IMR-90 (cell line): ENCODE data around the gene TNKS1BP1. TPM values are rescaled to one million over a fixed set of nuclear protein-coding genes. Genes with fewer than 3 reads are reported as not detected.

Experiments
- ATAC-seq: fragments of 200-7000 bp; cut with Tn5 transposase; 2 replicates; pipeline ENCODE4 v1.9.1; 2020; ENCODE audit warnings: low read depth, mild to moderate bottlenecking, moderate library complexity
- BruUV-seq: library from RNA; stranded (reverse); fragments of 400-500 nt; replicated peaks from 2 replicates; lab custom pipeline; 2021; lab: Mats Ljungman, UMichigan
- CTCF ChIA-PET: fragments of 300-600 bp; formaldehyde crosslinking; extraction: SDS; loops from one replicate; lab custom pipeline; 2021; ENCODE audit warnings: antibody characterized with exemption; lab: Yijun Ruan, JAX
- POLR2A ChIA-PET: fragments of 300-600 bp; sonication (Branson Sonifier 250); formaldehyde crosslinking; loops from one replicate; lab custom pipeline; 2022; ENCODE audit warnings: antibody characterized with exemption; ENCODE audit not compliant: unreplicated experiment; lab: Charles Lee
- DNase-seq: peaks from one replicate; pipeline ENCODE4 v3.0.0; 2013
- H2AFZ ChIP-seq: replicated peaks from 2 replicates; pipeline ENCODE3; 2013; ENCODE audit warnings: low read length, mild to moderate bottlenecking; ENCODE audit not compliant: poor library complexity
- H2AK5ac ChIP-seq: 2 replicates; pipeline ENCODE4 v1.6.1; 2013; ENCODE audit warnings: low read depth, low read length, inconsistent platforms
- H2AK9ac ChIP-seq: replicated peaks from 2 replicates; pipeline ENCODE3; 2013; ENCODE audit warnings: mild to moderate bottlenecking, low read depth, low read length, moderate library complexity; ENCODE audit not compliant: poor library complexity
- H2BK120ac ChIP-seq: 2 replicates; pipeline ENCODE4 v1.6.1; 2013; ENCODE audit warnings: low read depth, low read length, inconsistent platforms
- H2BK15ac ChIP-seq: 3 replicates; pipeline ENCODE4 v1.6.1; 2013; ENCODE audit warnings: low read depth, low read length, inconsistent platforms
- H2BK20ac ChIP-seq: 2 replicates; pipeline ENCODE4 v1.6.1; 2013; ENCODE audit warnings: low read depth, mild to moderate bottlenecking, inconsistent platforms, low read length, moderate library complexity
- H2BK5ac ChIP-seq: 2 replicates; pipeline ENCODE4 v1.6.1; 2013; ENCODE audit warnings: mild to moderate bottlenecking, low read depth, low read length, inconsistent platforms; ENCODE audit not compliant: poor library complexity, severe bottlenecking
- H3K14ac ChIP-seq: replicated peaks from 2 replicates; pipeline ENCODE4 v1.6.1; 2013; ENCODE audit warnings: low read depth, low read length, inconsistent platforms
- H3K18ac ChIP-seq: 2 replicates; pipeline ENCODE4 v1.6.1; 2013; ENCODE audit warnings: low read depth, low read length, control low read depth
- H3K23ac ChIP-seq: 2 replicates; pipeline ENCODE4 v1.6.1; 2013; ENCODE audit warnings: low read depth, low read length, inconsistent platforms
- H3K27ac ChIP-seq: 2 replicates; pipeline ENCODE4 v1.5.1; 2013; ENCODE audit warnings: mild to moderate bottlenecking, control low read depth, low read length; ENCODE audit not compliant: insufficient read depth
- H3K27me3 ChIP-seq: 2 replicates; pipeline ENCODE4 v1.6.1; 2013; ENCODE audit warnings: low read length; ENCODE audit not compliant: control insufficient read depth, insufficient read depth
- H3K36me3 ChIP-seq: 2 replicates; pipeline ENCODE4 v1.6.1; 2013; ENCODE audit warnings: low read length, mixed read lengths; ENCODE audit not compliant: control insufficient read depth, insufficient read depth
- H3K4ac ChIP-seq: 2 replicates; pipeline ENCODE4 v1.6.1; 2013; ENCODE audit warnings: low read depth, low read length, inconsistent platforms
- H3K4me1 ChIP-seq: 2 replicates; pipeline ENCODE4 v1.6.1; 2013; ENCODE audit warnings: low read length, mixed read lengths; ENCODE audit not compliant: control insufficient read depth, insufficient read depth
- H3K4me2 ChIP-seq: 2 replicates; pipeline ENCODE4 v1.6.1; 2013; ENCODE audit warnings: low read depth, mild to moderate bottlenecking, control low read depth, low read length, moderate library complexity
- H3K4me3 ChIP-seq: 2 replicates; pipeline ENCODE4 v1.5.1; 2013; ENCODE audit warnings: low read depth, mild to moderate bottlenecking, control low read depth, low read length, moderate library complexity; ENCODE audit not compliant: insufficient read depth
- H3K56ac ChIP-seq: 2 replicates; pipeline ENCODE4 v1.6.1; 2013; ENCODE audit warnings: low read length, inconsistent platforms; ENCODE audit not compliant: insufficient read depth; ENCODE audit errors: extremely low read depth
- H3K79me1 ChIP-seq, 2 experiments: 2 replicates each; pipeline ENCODE4 v1.6.1; 2013; ENCODE audit warnings: low read length in 2 of 2, inconsistent platforms in 1 of 2, low read depth in 1 of 2
- H3K9ac ChIP-seq: 2 replicates; pipeline ENCODE4 v1.6.1; 2013; ENCODE audit warnings: low read depth, low read length, control low read depth
- H3K9me1 ChIP-seq: 2 replicates; pipeline ENCODE4 v1.6.1; 2013; ENCODE audit warnings: low read length, inconsistent platforms; ENCODE audit not compliant: insufficient read depth
- H3K9me3 ChIP-seq: 2 replicates; pipeline ENCODE4 v1.6.1; 2013; ENCODE audit warnings: low read length; ENCODE audit not compliant: control insufficient read depth, insufficient read depth
- H4K20me1 ChIP-seq: 2 replicates; pipeline ENCODE4 v1.6.1; 2013; ENCODE audit warnings: low read length, inconsistent platforms; ENCODE audit not compliant: insufficient read depth
- H4K5ac ChIP-seq: 2 replicates; pipeline ENCODE4 v1.6.1; 2013; ENCODE audit warnings: mild to moderate bottlenecking, low read depth, low read length, control low read depth
- H4K8ac ChIP-seq, 2 experiments: 2 replicates each; pipeline ENCODE4 v1.6.1; 2013; ENCODE audit warnings: low read depth in 2 of 2, low read length in 2 of 2, control low read depth in 1 of 2, inconsistent platforms in 1 of 2
- H4K91ac ChIP-seq: 2 replicates; pipeline ENCODE4 v1.6.1; 2013; ENCODE audit warnings: low read depth, low read length, inconsistent platforms; ENCODE audit not compliant: insufficient read depth
- RAD21 ChIP-seq: IDR thresholded peaks from 2 replicates; pipeline ENCODE4 v1.6.1; 2012; ENCODE audit warnings: low read length, improper control_type of control experiment
- RFX5 ChIP-seq: IDR thresholded peaks from 2 replicates; pipeline ENCODE4 v1.8.0; 2012; ENCODE audit warnings: low read depth, mild to moderate bottlenecking, low read length, moderate library complexity
- WGBS, 2 experiments: methylation state at CpG; one replicate each; pipeline versions ENCODE4 v1.1.5 to v1.1.7; 2013; ENCODE audit warnings: missing lambda C conversion rate in 2 of 2; ENCODE audit not compliant: insufficient read length in 1 of 2; ENCODE audit errors: extremely low coverage in 2 of 2; 5-methylcytosine and 5-hydroxymethylcytosine counted together
- dilution Hi-C: fragments of 300-500 bp; cut with HindIII; formaldehyde crosslinking; loops from one replicate; pipeline ENCODE4 v1.14.3; 2018; ENCODE audit warnings: low sequenced_read_pairs; ENCODE audit not compliant: unreplicated experiment
- in situ Hi-C: fragments of 300-500 bp; cut with MboI; formaldehyde crosslinking; loops from 3 replicates; pipeline ENCODE4 v1.14.3; 2019; ENCODE audit warnings: low sequenced_read_pairs, inconsistent platforms, mixed read lengths
- intact Hi-C: fragments of 100-400 bp; cut with micrococcal nuclease; formaldehyde crosslinking; loops from 2 replicates; pipeline ENCODE4 v1.10.0; 2022
- polyA plus RNA-seq, 3 experiments: library from polyadenylated mRNA; depleted of rRNA; stranded (reverse); fragments of >200 nt; gene quantifications; 2 replicates each; pipeline ENCODE4 v1.2.3, GENCODE V29; 2012; ENCODE audit warnings: low replicate concordance in 1 of 3
- total RNA-seq: library from RNA; depleted of rRNA; stranded (reverse); fragments of >200 nt; gene quantifications from 2 replicates; pipeline ENCODE4 v1.2.3, GENCODE V29; 2012

The TNKS1BP1 gene
- total and polyA plus RNA-seq, 2 of the 4 experiments (the other 2 are of a cell fraction): 31.7 to 71.4 TPM

- no peak overlapping the region for H3K27ac ChIP-seq
- ChIA-PET POLR2A (no interaction called here), CTCF (interaction anchor here (0.5 kb wide), 1 partner anchor 324 kb away, joined by 4 read pairs; no protein-coding TSS in a partner anchor)
- H4K20me1 ChIP-seq: 0 out of 2 replicates have a peak, but pooled peaks cover 2% of the 10 kb centered on the region
- H3K4me3 ChIP-seq: no peak overlapping the region
- H2BK120ac ChIP-seq: no peak overlapping the region
- BruUV-seq: no TSS peak
- H3K4me2 ChIP-seq: no peak overlapping the region
- H3K9me3 ChIP-seq: no peaks in the 10 kb centered on the region
- peaks cover 10 to 20% of the 10 kb centered on the region in 2 experiments for H3K79me1 ChIP-seq
- no peak for ATAC-seq
- H3K9me1 ChIP-seq: peaks cover 9% of the 10 kb centered on the region
- H4K91ac ChIP-seq: no peak overlapping the region
- no peak overlapping the region for H3K4ac ChIP-seq
- H2BK20ac ChIP-seq: no peak overlapping the region
- WGBS, 2 experiments: 80% methylated on average over 1 of the region's 5 CpGs; no CpG with 5 or more reads in 1 of the 2 experiments
- in situ Hi-C loops (no loop called here), dilution Hi-C loops (no loop called here), intact Hi-C loops (no loop called here)
- H2AFZ ChIP-seq: no peak overlapping the region
- H3K9ac ChIP-seq: no peak overlapping the region
- H2AK9ac ChIP-seq: no peak overlapping the region
- no peak overlapping the region for H2BK15ac ChIP-seq
- peaks cover 2% of the 10 kb centered on the region; the same call in 1 of the 2 replicates for H3K36me3 ChIP-seq
- no peak overlapping the region for H3K14ac ChIP-seq
- H3K4me1 ChIP-seq: peaks cover 8% of the 10 kb centered on the region
- no peak overlapping the region for H2BK5ac ChIP-seq
- no peak for DNase-seq
- H3K27me3 ChIP-seq: peaks cover 31% of the 10 kb centered on the region
- H3K18ac ChIP-seq: no peak overlapping the region
- no peak overlapping the region for H4K8ac ChIP-seq
- H3K56ac ChIP-seq: no peak overlapping the region
- no peak overlapping the region for H4K5ac ChIP-seq
- TF ChIP-seq RAD21: no peak
- no peak for TF ChIP-seq RFX5
- no peak overlapping the region for H2AK5ac ChIP-seq
- H3K23ac ChIP-seq: no peak overlapping the region
These were observed 14.6 kb upstream of the TNKS1BP1 start for GRCh38 chr11:57339328-57339727.
